HG03342 (cell line): ENCODE results near the gene NUP210L.
A peak's percentile ranks its signal among the peaks of the same experiment; 100 is the strongest.
"Not testable (repeated sequence)": the region's sequence is repeated elsewhere in the genome, so short reads cannot be mapped to it uniquely, and the experiment has no call there.

Experiments
- ATAC-seq: cut with Tn5 transposase; IDR thresholded peaks from one replicate; pipeline ENCODE4 v1.9.1; 2021; ENCODE audit warnings: mild to moderate bottlenecking, moderate library complexity; ENCODE audit not compliant: unreplicated experiment

Gene NUP210L

GRCh38 chr1:154170547-154171222 is 15.8 kb upstream of the NUP210L start:
- no peak for ATAC-seq

- no peak for ATAC-seq
Measured at GRCh38 chr1:154167461-154167860, 12.6 kb upstream of the NUP210L start.

- no peak for ATAC-seq
Measured at GRCh38 chr1:154166207-154166606, 11.3 kb upstream of the NUP210L start.

GRCh38 chr1:154159554-154159953 is 4.7 kb upstream of the NUP210L start:
- no peak for ATAC-seq

GRCh38 chr1:154158307-154159125 is 3.6 kb upstream of the NUP210L start:
- no peak for ATAC-seq

- peak; percentile 68 for ATAC-seq
Measured at GRCh38 chr1:154157520-154158306, 2.8 kb upstream of the NUP210L start.

- ATAC-seq = no peak
Measured at GRCh38 chr1:154155251-154155650, 378 bp upstream of the NUP210L start.

- no peak for ATAC-seq
Measured at GRCh38 chr1:154154053-154154452, 820 bp downstream of the NUP210L start.

GRCh38 chr1:154151311-154151710 is 3.6 kb downstream of the NUP210L start:
- no peak for ATAC-seq

GRCh38 chr1:154148807-154149206 is 6.1 kb downstream of the NUP210L start:
- no peak for ATAC-seq

GRCh38 chr1:154147505-154147904 is 7.4 kb downstream of the NUP210L start:
- not testable (repeated sequence) for ATAC-seq

- no peak for ATAC-seq
Measured at GRCh38 chr1:154145986-154146385, 8.9 kb downstream of the NUP210L start.

GRCh38 chr1:154142358-154142757 is 12.5 kb downstream of the NUP210L start:
- ATAC-seq = no peak

GRCh38 chr1:154141240-154141639 is 13.6 kb downstream of the NUP210L start:
- ATAC-seq = no peak

- ATAC-seq = no peak
Measured at GRCh38 chr1:154137888-154138287, 17.0 kb downstream of the NUP210L start.

- ATAC-seq = no peak
Measured at GRCh38 chr1:154133256-154133655, 21.6 kb downstream of the NUP210L start.

GRCh38 chr1:154129391-154129970 is 25.4 kb downstream of the NUP210L start:
- no peak for ATAC-seq

GRCh38 chr1:154123205-154123604 is 31.7 kb downstream of the NUP210L start:
- not testable (repeated sequence) for ATAC-seq

- no peak for ATAC-seq
Measured at GRCh38 chr1:154117642-154118041, 37.2 kb downstream of the NUP210L start.

- ATAC-seq = no peak
Measured at GRCh38 chr1:154115180-154115579, 39.7 kb downstream of the NUP210L start.

GRCh38 chr1:154104433-154105082 is 50.3 kb downstream of the NUP210L start:
- ATAC-seq = no peak
